ENCODE data around the gene NEUROD2. TPM values are rescaled to one million over a fixed set of nuclear protein-coding genes. Genes with fewer than 3 reads are reported as not detected.

The NEUROD2 gene
- total RNA-seq, 1 experiment from 2014 or later: not detected

DNA sequence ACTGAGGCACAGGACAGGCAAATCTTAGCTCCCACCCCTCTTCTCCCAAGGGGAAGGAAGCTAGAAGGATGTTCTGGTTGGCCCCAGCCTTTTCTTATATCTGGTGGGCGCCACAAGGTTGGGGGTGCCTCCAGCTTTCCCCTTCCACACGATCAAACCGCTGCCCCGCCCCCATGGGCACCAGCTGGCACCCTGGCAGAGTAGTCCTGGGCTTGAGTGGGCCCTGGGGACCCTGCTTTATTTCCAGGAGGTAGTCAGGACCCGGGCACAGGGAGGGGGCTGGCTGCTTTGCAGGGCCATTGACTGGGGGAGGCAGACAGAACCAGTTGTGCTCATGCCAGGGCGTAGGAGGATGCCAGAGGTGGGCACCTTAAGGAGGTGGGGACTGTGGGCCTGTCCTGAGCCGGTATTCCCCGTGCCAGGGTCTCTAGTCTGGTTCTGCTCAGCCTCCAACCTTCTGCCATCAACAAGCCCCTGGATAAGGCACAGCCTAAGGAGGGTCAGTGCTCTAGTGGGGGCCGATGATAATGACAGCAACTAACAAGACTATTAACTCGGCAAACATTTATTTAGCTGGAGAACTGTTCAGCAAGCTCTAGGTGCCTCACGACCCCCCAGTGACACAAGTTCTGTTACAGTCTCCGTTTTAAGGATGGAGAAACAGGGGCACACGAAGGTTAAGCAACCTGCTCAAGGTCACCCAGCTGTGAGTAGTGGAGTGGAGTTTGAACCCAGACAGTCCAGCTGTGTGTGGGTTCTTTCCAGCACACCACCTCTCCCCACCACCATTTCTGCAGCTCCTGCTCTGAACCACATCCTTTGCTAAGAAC is 11.5 kb upstream of the NEUROD2 start:
- no peak for DNase-seq (ENCODE audit: low spot score)

DNA sequence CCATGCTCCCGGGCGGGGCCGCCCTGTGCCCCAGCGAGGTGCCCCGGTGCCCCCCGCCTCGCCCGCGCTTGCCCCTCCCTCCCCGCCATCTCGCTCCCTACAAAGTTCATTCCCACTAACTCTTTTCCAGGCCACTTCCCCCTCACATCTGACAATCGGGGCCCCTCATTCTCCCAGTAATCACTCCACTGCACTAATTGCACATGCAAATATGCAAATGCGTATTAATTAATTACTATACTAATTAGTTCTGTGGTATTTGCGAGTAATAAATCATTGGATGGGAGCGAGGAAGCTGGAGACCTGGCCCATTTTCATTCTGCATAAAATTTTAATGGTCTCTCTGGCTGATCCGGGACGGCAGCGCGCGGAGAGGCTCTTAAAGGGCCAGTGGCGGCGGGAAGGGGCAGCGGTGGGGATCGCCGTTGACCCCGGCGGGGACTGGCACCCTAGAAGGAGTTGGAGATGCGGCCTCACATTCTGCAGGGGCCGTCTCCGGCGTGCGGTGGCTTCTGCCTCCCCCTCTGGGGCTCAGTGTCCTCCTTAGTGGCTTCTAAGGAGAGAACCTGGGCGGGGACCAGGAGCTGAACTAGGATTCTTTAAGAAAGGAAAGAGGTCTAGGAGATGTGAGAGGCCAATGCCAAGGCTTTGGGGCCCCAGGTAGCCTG is 10.7 kb upstream of the NEUROD2 start:
- DNase-seq (ENCODE audit: low spot score): no peak

DNA sequence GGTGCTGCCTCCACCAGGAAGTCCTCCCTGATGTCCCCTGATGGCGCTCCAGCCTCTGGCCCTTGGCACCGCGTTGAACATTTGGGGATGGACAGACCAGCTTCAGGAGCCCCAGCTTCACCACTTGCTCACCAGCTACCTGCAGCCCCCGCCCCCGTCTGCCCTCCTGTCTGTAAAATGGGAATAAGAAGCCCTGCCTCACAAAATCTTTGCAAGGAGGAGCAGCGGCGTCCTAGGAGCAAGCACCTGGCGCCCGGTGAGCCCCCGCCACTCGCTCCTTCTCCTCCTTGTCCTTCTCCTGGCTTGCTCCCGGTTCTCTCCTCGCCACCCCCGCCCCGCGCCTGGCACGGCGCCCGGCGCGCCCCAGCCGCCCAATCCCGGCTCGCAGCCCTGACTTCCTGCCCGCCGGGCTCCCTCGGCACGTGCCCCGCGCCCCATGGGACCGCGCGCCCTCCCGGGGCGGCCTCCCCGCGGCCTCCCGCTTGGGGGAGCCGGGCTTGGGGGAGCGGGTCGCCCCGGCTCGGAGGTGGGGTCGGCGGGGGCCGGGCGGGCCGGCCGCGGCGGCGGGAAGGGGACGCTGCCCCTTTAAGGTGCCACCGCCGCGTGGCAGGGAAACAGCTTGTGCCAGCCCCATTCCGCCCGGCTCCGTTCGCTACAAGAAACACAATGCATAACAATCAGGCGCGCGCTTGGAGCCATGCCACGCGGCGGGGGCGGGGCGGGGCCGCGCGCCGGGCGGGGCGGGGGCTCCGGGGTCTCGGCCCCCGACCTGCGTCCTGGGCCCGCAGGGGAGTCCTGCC is 9.9 kb upstream of the NEUROD2 start:
- peak; percentile 47 for DNase-seq (ENCODE audit: low spot score)

DNA sequence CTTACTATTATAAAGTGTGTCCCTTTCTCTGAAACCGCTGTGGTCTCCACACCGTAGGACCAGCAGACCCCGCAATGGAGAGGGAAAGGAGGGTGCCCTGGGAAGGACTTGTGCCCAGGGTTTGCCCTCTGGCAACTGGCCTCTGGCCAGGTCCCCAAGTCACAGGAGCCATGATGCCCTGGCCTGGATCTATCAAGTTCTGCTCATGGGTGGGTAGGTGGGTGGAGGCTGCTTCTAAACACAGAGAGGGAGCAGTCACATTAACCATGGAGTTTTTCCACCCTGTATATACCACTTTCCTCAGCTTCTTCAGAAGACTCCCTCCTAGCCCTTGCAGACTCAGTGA is 9.4 kb upstream of the NEUROD2 start:
- DNase-seq (ENCODE audit: low spot score): no peak

DNA sequence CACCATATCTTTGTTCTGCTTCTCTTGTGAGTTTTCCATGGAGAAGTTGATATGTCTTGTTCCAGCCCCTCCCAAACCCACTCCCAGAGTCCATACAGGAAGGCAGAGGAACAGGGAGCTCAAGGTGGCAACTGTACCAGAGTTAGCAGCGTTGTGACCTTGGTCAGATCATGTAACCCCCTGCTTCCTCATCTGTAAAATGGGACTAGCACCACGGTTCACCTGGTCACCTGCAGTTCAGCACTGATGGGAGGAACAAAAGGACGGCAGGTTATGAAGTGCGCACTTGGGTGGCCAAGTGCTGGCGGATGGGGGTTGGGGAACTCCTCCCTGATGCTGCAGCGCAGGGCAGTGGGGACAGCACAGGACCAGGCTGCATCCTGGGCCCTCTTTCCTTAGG is 7.7 kb upstream of the NEUROD2 start:
- no peak for DNase-seq (ENCODE audit: low spot score)

DNA sequence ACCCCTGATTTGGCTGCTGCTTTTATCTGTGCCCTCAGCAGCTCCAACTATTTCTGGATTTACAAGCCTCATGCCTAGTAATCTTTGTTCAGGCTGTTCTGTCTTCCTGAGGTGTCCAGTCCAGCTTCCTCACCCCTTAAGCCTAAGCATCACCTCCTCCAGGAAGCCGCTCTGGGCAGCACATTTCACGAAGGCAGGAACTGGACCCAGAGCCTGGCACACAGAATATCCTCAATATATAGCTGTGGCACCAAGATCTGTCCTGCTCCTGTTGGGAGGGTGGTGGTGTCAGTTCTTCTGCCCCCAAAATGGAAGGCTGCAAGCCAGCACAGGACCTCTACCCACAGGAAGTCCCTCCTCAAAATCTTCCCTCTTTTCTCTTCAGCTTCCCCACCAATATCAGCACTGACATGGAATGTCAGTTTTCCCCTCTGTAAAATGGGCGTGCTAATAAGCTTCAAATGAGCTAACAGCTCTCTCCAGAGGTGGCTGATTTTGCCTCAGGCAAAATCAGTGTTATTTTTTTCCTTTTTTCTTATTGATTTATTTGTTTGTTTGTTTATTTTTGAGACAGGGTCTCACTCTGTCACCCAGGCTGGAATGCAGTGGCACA is 6.9 kb upstream of the NEUROD2 start:
- no peak for DNase-seq (ENCODE audit: low spot score)

DNA sequence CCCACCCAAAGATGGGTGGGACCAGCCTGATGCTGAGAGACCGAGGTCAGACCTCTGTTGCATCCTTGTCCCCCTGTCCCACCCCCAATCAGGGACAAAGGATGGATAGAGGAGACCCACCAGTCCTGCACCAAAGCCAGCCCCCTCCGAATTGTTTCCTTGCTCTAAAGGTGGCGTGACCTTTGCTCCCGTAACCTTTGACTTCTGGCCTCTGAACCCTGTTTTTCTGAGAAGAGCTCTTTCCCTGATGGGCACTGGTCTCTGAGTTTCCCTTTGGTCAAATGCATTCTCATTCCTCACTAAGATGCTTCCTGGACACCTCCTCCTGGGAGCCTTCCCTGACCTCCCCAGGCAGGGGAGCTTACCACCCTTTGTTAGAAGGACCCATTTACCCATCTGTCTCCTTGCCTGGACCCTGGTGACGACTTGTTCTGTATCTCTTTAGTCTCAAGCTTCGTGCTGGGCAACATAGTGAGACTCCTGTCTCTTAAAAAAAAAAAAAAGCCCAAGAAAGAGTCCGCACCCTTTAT is 5.3 kb upstream of the NEUROD2 start:
- no peak for DNase-seq (ENCODE audit: low spot score)

DNA sequence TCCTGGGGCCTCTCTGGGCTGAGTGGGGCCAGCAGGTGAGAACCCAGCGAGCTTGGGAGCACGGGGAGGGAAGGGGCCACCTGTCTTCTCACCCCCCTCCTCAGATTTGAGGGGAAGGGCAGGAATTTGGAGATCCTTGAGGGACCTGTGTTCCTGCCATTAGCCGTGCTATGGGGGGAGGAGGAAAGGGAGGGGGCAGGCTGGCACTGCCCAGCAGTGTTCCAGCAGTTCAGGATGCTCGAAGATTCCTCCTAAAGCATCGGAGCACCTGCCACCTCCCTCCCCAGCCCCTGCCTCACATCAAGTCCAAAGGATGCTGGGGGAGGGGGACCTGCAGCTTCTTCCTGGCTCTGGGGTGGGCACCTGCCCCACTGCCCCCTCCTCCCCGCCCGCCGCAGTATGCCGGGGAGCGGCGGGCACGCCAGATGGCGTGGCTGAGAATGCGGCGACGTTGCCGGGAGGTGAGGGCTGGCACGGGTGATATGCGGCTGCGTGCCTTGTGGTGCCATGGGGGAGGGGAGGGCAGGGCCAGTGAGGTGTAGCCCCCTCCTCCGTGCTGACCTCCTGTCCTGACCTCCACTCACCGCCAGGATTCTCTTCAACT is 4.7 kb upstream of the NEUROD2 start:
- no peak for DNase-seq (ENCODE audit: low spot score)

DNA sequence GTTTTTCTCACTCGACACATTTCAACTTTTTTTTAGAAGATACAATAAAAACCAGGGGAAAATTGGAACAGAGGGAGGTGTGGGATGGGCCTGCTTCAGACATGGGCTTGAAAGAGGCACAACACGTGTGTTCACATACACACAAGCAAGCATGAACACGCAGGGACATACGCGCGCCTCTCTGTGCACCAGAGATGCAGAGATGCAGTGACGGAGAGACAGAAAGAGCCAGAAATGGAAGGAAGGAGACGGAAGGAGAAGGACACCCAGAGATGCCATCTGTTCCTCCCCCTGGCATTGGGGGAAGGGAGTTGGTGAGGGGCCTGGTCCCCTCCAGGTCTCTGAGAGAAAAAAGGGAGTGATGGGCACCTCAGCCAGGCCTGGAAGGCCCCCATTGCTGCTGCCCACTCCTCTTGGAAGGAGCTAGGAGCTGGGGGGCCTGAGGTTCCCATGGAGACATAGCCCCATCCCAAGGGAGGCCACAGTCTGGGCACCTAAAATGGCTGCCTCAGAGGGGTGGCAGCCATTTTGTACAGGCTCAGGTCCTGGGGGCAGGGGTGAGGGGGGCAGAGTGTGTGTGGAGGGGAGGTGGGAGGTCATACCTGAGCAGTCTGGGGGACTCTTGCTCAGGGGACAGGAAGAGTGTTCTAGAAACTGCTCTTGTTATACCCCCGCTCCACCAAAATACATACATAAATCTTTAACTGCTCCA is 3.8 kb upstream of the NEUROD2 start:
- no peak for DNase-seq (ENCODE audit: low spot score)

DNA sequence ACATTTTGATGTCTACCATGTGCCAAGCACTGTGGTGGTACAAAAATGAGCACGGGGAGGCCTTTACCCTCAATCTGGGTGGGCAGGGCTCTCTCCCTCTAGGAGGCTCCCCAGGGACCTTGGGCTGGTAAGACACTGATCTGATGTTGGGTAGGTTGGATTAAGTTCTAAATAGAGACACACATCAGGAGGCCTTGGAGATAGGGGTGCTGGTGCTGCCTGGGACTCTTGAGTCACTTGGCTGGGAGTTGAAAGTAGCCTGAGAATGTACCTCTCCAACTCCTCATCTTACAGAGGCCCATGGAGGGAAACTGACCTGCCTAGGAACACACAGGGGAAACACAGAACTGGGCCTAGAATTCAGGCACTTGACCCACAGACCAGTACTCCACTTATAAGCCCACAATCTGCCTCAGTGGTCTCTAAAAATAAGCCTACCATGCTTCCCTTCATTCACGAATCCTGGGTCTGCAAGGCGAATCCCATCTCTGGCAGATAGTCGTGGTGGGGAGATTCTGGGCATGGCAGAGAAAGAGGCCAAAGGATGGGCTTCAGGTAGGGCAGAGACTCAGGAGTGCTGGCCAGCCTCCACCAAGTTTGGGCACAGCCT is 1.8 kb upstream of the NEUROD2 start:
- DNase-seq (ENCODE audit: low spot score): no peak

DNA sequence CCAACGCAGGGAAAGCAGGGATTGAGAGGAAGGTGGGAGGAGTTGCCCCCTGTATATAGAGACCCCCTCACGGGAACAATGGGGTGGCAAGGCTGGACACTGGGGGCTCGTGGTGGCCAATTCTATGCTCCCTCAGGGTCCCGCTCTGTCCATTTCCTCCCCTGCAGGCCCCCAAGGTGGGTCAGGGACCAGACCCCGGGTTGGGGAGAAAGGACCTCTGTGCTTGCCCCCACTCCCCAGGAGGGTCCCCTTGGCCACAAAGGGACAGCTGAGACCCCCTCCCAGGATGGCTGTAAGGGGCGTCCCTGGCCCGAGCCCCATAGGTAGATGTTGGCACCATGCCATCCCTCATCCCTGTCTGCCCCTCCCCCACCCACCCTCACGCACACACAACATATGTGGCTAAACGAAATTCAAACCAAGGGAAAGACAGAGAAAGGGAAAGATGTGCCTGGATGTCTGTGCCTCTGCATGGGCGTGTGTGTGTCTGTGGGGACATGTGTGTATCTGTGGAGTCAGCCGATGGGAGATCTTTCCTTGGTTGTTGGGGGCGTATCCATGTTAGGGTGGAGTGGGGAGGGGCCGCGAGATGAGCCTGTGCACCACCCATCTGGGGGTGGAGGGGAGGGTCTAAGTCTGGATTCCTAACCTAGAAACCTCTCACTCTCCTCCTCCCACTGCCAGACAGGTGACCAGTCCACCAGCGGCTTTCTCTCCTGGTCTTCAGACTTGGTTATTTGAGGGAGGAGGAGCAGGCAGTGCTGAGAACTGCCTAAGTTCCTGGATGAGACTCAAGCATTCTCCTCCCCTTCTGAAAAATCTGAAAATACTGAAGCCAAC is 642 bp upstream of the NEUROD2 start:
- DNase-seq (ENCODE audit: low spot score): no peak

DNA sequence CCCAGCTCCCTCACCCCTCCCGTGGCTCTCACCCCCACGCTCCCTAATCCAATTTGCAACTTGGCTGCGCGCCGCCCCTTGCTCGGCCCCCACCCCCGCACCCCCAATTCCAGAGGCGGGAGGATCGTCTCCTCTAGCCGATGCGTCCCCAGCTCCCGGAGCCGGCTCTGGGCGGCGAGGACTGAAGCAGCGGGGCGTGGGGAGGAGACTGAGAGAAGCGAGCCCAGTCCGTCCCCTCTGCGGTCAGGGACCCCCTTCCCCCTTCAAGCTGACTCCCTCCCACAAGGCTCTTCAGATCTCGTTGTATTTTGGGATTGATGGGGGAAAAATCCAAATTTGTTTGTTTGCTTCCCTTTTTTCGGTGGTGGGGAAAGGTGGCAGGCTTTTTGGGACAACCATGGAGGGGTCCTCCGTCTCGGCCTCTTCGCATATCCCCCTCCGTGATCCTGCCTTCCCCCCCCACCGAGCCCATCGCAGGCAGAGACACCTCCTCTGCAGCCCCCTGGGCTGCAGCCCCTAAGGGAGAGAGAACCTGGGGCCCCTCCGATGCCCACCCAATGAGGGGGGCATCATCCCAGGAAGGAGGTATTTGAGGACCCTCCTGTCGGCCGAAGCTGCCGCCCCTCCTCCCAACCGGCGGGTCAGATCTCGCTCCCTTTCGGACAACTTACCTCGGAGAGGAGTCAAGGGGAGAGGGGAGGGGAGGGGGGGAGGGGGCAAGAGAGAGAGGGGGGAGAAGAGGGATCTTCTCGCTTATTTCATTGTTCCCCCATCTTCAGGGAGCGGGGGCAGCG is 466 bp downstream of the NEUROD2 start:
- DNase-seq (ENCODE audit: low spot score): no peak

DNA sequence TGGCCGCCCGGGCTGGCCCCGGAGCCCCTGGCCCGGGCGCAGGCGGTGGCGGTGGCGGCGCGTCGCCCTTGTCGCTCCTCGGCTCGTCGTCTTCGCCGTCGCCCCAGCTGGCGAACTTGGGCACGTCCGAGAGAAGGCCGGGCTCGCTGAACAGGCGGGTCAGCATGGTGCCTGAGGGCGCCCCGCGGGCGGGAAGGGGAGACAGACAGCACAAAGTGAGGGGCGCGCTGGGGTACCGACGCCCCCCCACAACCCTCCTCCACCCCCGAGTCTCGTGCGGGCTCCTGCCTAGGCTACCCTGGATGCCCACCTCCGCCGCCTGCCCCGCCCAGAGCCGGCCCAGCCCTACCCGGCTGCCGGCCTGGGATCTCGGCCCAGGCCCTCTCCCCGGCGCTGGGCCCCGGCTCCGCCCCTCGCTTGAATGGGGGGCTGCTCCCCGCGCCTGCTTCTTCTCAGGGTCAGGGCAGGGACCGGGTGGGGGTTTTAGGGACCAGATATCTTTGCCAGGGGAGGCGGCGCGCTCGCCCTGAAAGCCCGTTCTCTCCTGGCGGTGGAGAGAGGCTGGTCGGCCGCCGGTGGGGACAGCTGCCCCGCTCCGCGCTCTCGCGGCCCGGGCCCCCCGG is 1.2 kb downstream of the NEUROD2 start:
- no peak for DNase-seq (ENCODE audit: low spot score)

DNA sequence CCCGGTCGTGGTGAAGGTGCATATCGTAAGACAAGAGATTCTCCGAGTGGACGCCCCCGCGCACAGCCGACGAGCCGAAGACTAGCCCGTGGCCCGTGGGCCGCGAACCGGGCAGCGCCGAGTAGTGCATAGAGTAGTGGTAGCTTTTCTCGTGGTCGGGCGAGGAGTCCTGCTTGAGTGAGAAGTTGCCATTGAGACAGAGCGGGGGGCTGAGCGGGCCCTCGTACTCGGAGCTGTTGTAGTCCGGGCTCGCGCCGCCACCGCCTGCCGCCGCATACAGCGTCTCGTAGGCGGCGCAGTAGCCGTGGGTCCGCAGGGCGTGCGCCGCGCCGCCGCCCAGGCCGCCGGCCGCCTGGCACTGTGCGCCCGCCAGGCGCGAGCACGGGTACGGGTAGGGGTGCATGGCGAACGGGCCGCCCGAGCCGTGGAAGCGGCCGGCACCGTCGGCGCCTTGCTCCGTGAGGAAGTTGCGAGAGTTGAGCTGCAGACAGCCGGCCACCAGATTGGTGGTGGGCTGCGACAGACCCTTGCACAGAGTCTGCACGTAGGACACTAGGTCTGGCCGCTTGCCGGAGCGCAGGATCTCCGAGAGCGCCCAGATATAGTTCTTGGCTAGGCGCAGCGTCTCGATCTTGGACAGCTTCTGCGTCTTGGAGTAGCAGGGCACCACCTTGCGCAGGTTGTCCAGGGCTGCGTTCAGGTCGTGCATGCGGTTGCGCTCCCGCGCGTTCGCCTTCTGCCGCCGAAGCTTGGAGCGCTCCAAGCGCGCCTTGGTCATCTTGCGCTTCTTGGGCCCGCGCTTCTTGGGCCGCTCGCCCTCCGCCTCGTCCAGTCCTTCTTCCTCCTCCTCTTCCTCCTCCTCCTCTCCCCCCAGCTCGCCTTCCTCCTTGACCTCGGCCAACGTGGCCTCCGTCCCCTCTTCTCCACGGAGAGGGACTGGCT is 2.0 kb downstream of the NEUROD2 start:
- DNase-seq (ENCODE audit: low spot score): no peak

DNA sequence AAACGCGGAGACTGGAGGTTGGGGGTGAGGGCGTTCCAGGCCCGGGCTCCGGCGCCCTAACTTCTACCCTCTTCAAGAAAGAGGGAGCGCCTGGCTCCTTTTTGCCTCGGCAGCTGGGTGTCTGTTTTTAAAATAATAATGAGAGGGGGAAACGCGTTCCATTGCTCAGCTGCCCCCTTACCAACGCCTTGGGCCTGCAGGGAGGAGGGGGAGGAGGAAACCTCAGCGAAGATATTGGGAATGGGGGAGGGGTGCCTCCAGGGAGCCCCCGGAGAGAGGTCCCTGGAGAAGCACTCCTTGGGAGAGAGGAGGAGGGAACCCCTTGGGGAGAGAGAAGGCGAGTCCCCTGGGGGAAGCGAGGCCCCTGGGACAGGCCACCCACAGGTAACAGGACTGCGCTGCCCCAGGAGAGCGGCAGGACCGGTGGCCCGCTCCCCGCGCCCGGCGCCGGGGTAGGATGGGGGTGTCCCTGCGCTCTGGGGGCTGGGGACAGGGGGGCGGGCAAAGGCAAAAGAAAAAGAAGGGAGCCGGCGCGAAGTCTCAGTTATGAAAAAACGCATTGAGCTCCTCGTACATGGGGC is 2.7 kb downstream of the NEUROD2 start:
- DNase-seq (ENCODE audit: low spot score): no peak

DNA sequence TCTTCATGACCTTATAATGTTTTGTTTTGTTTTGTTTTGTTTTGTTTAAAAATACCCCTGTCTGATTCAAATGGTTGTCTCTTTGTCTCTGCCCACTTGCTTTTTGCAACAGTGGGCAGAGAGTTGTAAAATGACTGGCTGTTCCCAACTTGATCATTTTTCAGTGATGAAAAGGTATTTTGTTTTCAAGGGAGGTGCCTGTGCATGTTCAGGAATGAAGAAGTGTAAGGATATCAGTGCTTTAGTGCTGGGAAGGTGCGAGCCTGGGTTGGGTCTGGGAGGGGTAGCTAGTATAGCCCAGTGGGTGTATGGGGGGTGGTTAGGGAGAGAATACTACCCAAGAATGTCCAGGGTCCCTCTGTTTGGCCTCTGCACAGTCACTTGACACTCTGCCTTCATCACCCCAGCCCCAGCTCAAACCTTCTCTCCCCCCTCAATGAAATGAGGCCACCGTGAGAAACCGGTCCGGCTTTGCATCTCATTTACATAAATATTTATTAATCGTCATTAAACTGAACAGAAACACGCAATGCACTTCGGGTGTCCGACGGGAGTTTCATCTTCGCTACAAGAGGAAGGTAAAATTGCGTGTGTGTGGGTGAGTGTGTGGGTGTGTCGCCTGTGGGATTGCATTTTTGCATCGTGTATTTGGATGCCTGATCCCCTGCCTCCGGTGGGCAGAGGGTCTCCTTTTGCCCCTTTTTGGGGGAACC is 4.3 kb downstream of the NEUROD2 start:
- no peak for DNase-seq (ENCODE audit: low spot score)
